K562 (cell line): ENCODE data around the gene PCDHB4. TPM values are rescaled to one million over a fixed set of nuclear protein-coding genes. Genes with fewer than 3 reads are reported as not detected.
"Not testable (repeated sequence)": the region's sequence is repeated elsewhere in the genome, so short reads cannot be mapped to it uniquely, and the experiment has no call there.

ENCODE experiments used
- ATAC-seq: fragments of 200-7000 bp; cut with Tn5 transposase; 3 replicates; pipeline ENCODE4 v1.9.1; 2020; ENCODE audit warnings: moderate library complexity
- BruUV-seq: library from RNA; stranded (reverse); fragments of 400-500 nt; replicated peaks from 2 replicates; lab custom pipeline; 2021; lab: Mats Ljungman, UMichigan
- CTCF ChIA-PET: fragments of 300-600 bp; formaldehyde crosslinking; extraction: SDS; loops from one replicate; lab custom pipeline; 2021; ENCODE audit warnings: low intra/inter-chr PET ratio; lab: Yijun Ruan, JAX
- POLR2A ChIA-PET: fragments of 300-600, 350-650 bp; sonication (Branson Sonifier 250); formaldehyde crosslinking; extraction: SDS; loops from one replicate; lab custom pipeline; 2021; ENCODE audit warnings: antibody characterized with exemption, inconsistent platforms; lab: Yijun Ruan, JAX
- DNase-seq, 4 experiments: peaks; one replicate each; pipeline versions ENCODE4 v3.0.0 to v3.0.0-alpha.2; 2011 to 2018; ENCODE audit warnings: low spot score in 3 of 4, mixed read lengths in 3 of 4; ENCODE audit errors: extremely low read depth in 1 of 4
- FAIRE-seq: peaks from 2 replicates; lab custom pipeline; 2011; peaks lifted over from hg19 to GRCh38; lab: Jason Lieb, UNC
- H2AFZ ChIP-seq: 2 replicates; pipeline ENCODE4 v1.6.0; 2011; ENCODE audit warnings: low read depth, low read length, control low read depth, inconsistent platforms
- H3K27ac ChIP-seq: fragments of 200-600 bp; 3 replicates; pipeline ENCODE4 v1.8.0; 2011; ENCODE audit warnings: low read depth, mild to moderate bottlenecking, control low read depth, inconsistent platforms, low read length, moderate library complexity, mixed read lengths; ENCODE audit errors: extremely low read depth
- H3K27me3 ChIP-seq, 2 experiments: fragments of 300-600 bp in 1 of 2; 2 replicates in 1 of 2; 3 replicates in 1 of 2; pipeline versions ENCODE4 v1.6.0 to v1.8.0; 2011; ENCODE audit warnings: inconsistent platforms in 2 of 2, low read length in 2 of 2, mild to moderate bottlenecking in 1 of 2, mixed read lengths in 1 of 2, moderate library complexity in 1 of 2; ENCODE audit not compliant: control insufficient read depth in 2 of 2, insufficient read depth in 2 of 2
- H3K36me3 ChIP-seq: fragments of 300-600 bp; 3 replicates; pipeline ENCODE4 v1.8.0; 2011; ENCODE audit warnings: mild to moderate bottlenecking, low read length, inconsistent platforms; ENCODE audit not compliant: control insufficient read depth, insufficient read depth
- H3K4me1 ChIP-seq, 2 experiments: fragments of 200-600 bp in 1 of 2; replicated peaks in 1 of 2; 2 replicates in 1 of 2; 3 replicates in 1 of 2; pipeline versions ENCODE4 v1.5.1 to v1.8.0; 2011; ENCODE audit warnings: inconsistent platforms in 2 of 2, low read length in 2 of 2, mild to moderate bottlenecking in 1 of 2, mixed read lengths in 1 of 2, moderate library complexity in 1 of 2; ENCODE audit not compliant: control insufficient read depth in 2 of 2, insufficient read depth in 2 of 2
- H3K4me2 ChIP-seq: 2 replicates; pipeline ENCODE4 v1.6.1; 2011; ENCODE audit warnings: low read length, control low read depth, inconsistent platforms, mixed read lengths; ENCODE audit not compliant: insufficient read depth
- H3K4me3 ChIP-seq: fragments of 200-600 bp; sonication (generic), shearing (Covaris generic); 2 replicates; pipeline ENCODE4 v1.5.1; 2016; ENCODE audit warnings: control low read depth, inconsistent platforms
- H3K79me2 ChIP-seq: fragments of 200-600 bp; 3 replicates; pipeline ENCODE4 v1.8.0; 2011; ENCODE audit warnings: low read length, inconsistent platforms; ENCODE audit not compliant: control insufficient read depth, insufficient read depth
- H3K9ac ChIP-seq, 2 experiments: 2 replicates each; pipeline versions ENCODE4 v1.6.0 to v1.6.1; 2011; ENCODE audit warnings: low read depth in 2 of 2, low read length in 2 of 2, control low read depth in 1 of 2, inconsistent platforms in 1 of 2, mild to moderate bottlenecking in 1 of 2, mixed read lengths in 1 of 2; ENCODE audit not compliant: insufficient read depth in 1 of 2
- H3K9me1 ChIP-seq: one replicate; pipeline ENCODE4 v1.6.0; 2011; ENCODE audit warnings: inconsistent platforms, mild to moderate bottlenecking, low read length, moderate library complexity; ENCODE audit not compliant: control insufficient read depth, insufficient read depth
- H3K9me3 ChIP-seq: replicated peaks from 2 replicates; pipeline ENCODE4 v1.5.1; 2011; ENCODE audit warnings: low read depth, low read length, inconsistent platforms; ENCODE audit not compliant: control insufficient read depth, insufficient read depth
- H4K20me1 ChIP-seq: replicated peaks from 2 replicates; pipeline ENCODE4 v1.6.1; 2011; ENCODE audit warnings: low read length, inconsistent platforms, mixed read lengths; ENCODE audit not compliant: control insufficient read depth, insufficient read depth
- HDGF ChIP-seq: fragments of 450-650 bp; IDR thresholded peaks from 2 replicates; pipeline ENCODE4 v1.6.1; 2016
- KAT8 ChIP-seq: fragments of 450-650 bp; IDR thresholded peaks from 2 replicates; pipeline ENCODE4 v1.6.1; 2016; ENCODE audit warnings: low read depth, mild to moderate bottlenecking
- POLR3G ChIP-seq: IDR thresholded peaks from 2 replicates; pipeline ENCODE4 v1.6.1; 2011; ENCODE audit not compliant: insufficient read length, insufficient replicate concordance; ENCODE audit errors: extremely low read depth
- WGBS: fragments of 100-300 bp; shearing (Covaris generic); methylation state at CpG from one replicate; pipeline ENCODE4 v1.1.6; 2016; ENCODE audit warnings: low coverage, mixed read lengths; ENCODE audit not compliant: insufficient coverage; ENCODE audit errors: missing lambda C conversion rate; 5-methylcytosine and 5-hydroxymethylcytosine counted together
- in situ Hi-C: fragments of 300-500 bp; cut with MboI; formaldehyde crosslinking; loops from 4 replicates; pipeline ENCODE4 v1.15.0; 2018; ENCODE audit warnings: inconsistent platforms, mixed read lengths
- intact Hi-C: fragments of 100-400 bp; cut with micrococcal nuclease; formaldehyde crosslinking; loops from 2 replicates; pipeline ENCODE4 v1.14.2; 2022
- polyA plus RNA-seq, 8 experiments: library from polyadenylated mRNA; depleted of rRNA in 4 of 8; stranded (reverse) in 5 of 8; unstranded in 3 of 8; fragments of >200 nt; fragmentation: Nextera tagmentation in 2 of 8; fragmentation: Illumina TruSeq in 1 of 8; extraction: Ambion mirVana in 2 of 8; extraction: Trizol in 1 of 8; gene quantifications; 2 replicates each; pipeline versions ENCODE4 v1.2.1 to v1.2.3, GENCODE V29; 2011 to 2014; ENCODE audit warnings: inconsistent platforms in 1 of 8, missing spikeins in 1 of 8
- total RNA-seq, 7 experiments: library from RNA; depleted of rRNA in 6 of 7; stranded (reverse); fragments of >200 nt in 6 of 7; fragmentation: Illumina TruSeq in 2 of 7; extraction: Trizol in 2 of 7; gene quantifications; 2 replicates each; pipeline versions ENCODE4 v1.2.1 to v1.2.3, GENCODE V29; 2011 to 2021; ENCODE audit warnings: low replicate concordance in 1 of 7

PCDHB4 gene
- total and polyA plus RNA-seq, 9 of the 15 experiments (the other 6 are each of a cell fraction or from before 2014, with no cell fraction given) = not detected

GRCh38 chr5:141135718-141136266, 14.2 kb downstream of the PCDHB4 start:
- ATAC-seq (no peak), FAIRE-seq (no peak), DNase-seq (no peak)
- no peaks in the 10 kb centered on the region for H3K9me1 ChIP-seq
- peaks cover 0 to 10% of the 10 kb centered on the region in 2 experiments; a peak in 2 of 5 replicates for H3K27me3 ChIP-seq
- in situ Hi-C loops (no loop called here), intact Hi-C loops (no loop called here)
- WGBS = 9% methylated on average over 19 of the region's 19 CpGs
- no peak overlapping the region for H2AFZ ChIP-seq
- no TSS peak for BruUV-seq
- no peaks in the 10 kb centered on the region for H3K36me3 ChIP-seq
- H3K27ac ChIP-seq = no peak overlapping the region
- no peaks in the 10 kb centered on the region for H3K4me1 ChIP-seq
- no peaks in the 10 kb centered on the region for H3K79me2 ChIP-seq
- H4K20me1 ChIP-seq = no peaks in the 10 kb centered on the region
- ChIA-PET CTCF (no interaction called here), POLR2A (no interaction called here)
- no peaks in the 10 kb centered on the region for H3K9me3 ChIP-seq
- H3K4me3 ChIP-seq = no peak overlapping the region
- no peak overlapping the region for H3K9ac ChIP-seq
- TF ChIP-seq HDGF = no peak
- TF ChIP-seq KAT8 = no peak
- no peak for TF ChIP-seq POLR3G
- H3K4me2 ChIP-seq = no peak overlapping the region

- intact Hi-C loops = not testable (repeated sequence)
Measured at GRCh38 chr5:141137346-141137745, 15.7 kb downstream of the PCDHB4 start.

More at GRCh38 chr5:141137346-141137745, 15.7 kb downstream of the PCDHB4 start:
- H3K79me2 ChIP-seq, FAIRE-seq, H3K4me3 ChIP-seq, H3K9me3 ChIP-seq, H2AFZ ChIP-seq, H4K20me1 ChIP-seq, in situ Hi-C loops, H3K9me1 ChIP-seq, DNase-seq, H3K27me3 ChIP-seq, CTCF ChIA-PET, ATAC-seq, H3K4me1 ChIP-seq, H3K36me3 ChIP-seq, H3K4me2 ChIP-seq, H3K9ac ChIP-seq, BruUV-seq, H3K27ac ChIP-seq: not testable (repeated sequence)
- 9% methylated on average over 31 of the region's 34 CpGs for WGBS
- POLR2A ChIA-PET = interaction anchor here (1.0 kb wide), 1 partner anchor 9 kb away, joined by 3 read pairs; no protein-coding TSS in a partner anchor
